Body of pancreas (tissue), 4 donors: ENCODE measurements around the gene STEAP1. TPM values are rescaled to one million over a fixed set of nuclear protein-coding genes. Genes with fewer than 3 reads are reported as not detected.

Experiments used
- ATAC-seq: fragments of 150-250 bp; one replicate; pipeline ENCODE4 v1.9.1; 2016
- DNase-seq, 4 donors: peaks; one replicate each; pipeline ENCODE4 v3.0.0-alpha.2; 2019
- H3K27ac ChIP-seq, 4 donors: fragments of 200-600 bp; sonication (generic); 1 replicate in 3 of 4; 2 replicates in 1 of 4; pipeline versions ENCODE4 v1.5.1 to v1.6.1; 2016 to 2019; ENCODE audit warnings: mild to moderate bottlenecking in 1 of 4, mixed read lengths in 1 of 4, moderate library complexity in 1 of 4
- H3K27me3 ChIP-seq, 2 donors: fragments of 200-600 bp; sonication (generic); one replicate each; pipeline ENCODE4 v1.6.0; 2016; ENCODE audit warnings: mild to moderate bottlenecking in 1 of 2
- H3K36me3 ChIP-seq, 2 donors: fragments of 200-600 bp; sonication (generic); replicated peaks in 1 of 2; 2 replicates each; pipeline ENCODE4 v1.5.1; 2016; ENCODE audit warnings: low read depth in 2 of 2; ENCODE audit not compliant: insufficient read depth in 1 of 2
- H3K4me1 ChIP-seq: fragments of 200-600 bp; sonication (generic); one replicate; pipeline ENCODE4 v1.6.0; 2016
- H3K4me3 ChIP-seq, 2 donors: fragments of 200-600 bp; sonication (generic); 1 replicate in 1 of 2; 2 replicates in 1 of 2; pipeline ENCODE4 v1.5.1; 2016 to 2019
- H3K9me3 ChIP-seq, 3 donors: fragments of 200-600 bp; sonication (generic); 1 replicate in 2 of 3; 2 replicates in 1 of 3; pipeline ENCODE4 v1.5.1; 2016
- POLR2A ChIP-seq, 3 donors: fragments of 450-650 bp; IDR thresholded peaks; one replicate each; pipeline ENCODE4 v1.6.1; 2016; ENCODE audit warnings: antibody characterized with exemption in 3 of 3, mild to moderate bottlenecking in 2 of 3
- WGBS, 2 donors: methylation state at CpG; one replicate each; pipeline ENCODE4 v1.1.5; 2017; 5-methylcytosine and 5-hydroxymethylcytosine counted together
- intact Hi-C: fragments of 100-400 bp; cut with DNase I; formaldehyde crosslinking; loops from one replicate; pipeline ENCODE4 v1.15.1; 2023
- total RNA-seq, 2 donors: library from RNA; depleted of rRNA; stranded (reverse); fragments of >200 nt; gene quantifications; one replicate each; pipeline ENCODE4 v1.1.0, GENCODE V29; 2016
- TF ChIP-seq, protein P1 (sequence below), 7 experiments: fragments of 450-650 bp in 4 of 7; fragments of 200-600 bp in 3 of 7; sonication (generic) in 3 of 7; IDR thresholded peaks; one replicate each; pipeline ENCODE4 v1.5.1; 2016 to 2019; ENCODE audit warnings: antibody characterized with exemption in 7 of 7

The STEAP1 gene
- total RNA-seq, 2 donors from 2014 or later, result 3.0 to 12.7 TPM

DNA sequence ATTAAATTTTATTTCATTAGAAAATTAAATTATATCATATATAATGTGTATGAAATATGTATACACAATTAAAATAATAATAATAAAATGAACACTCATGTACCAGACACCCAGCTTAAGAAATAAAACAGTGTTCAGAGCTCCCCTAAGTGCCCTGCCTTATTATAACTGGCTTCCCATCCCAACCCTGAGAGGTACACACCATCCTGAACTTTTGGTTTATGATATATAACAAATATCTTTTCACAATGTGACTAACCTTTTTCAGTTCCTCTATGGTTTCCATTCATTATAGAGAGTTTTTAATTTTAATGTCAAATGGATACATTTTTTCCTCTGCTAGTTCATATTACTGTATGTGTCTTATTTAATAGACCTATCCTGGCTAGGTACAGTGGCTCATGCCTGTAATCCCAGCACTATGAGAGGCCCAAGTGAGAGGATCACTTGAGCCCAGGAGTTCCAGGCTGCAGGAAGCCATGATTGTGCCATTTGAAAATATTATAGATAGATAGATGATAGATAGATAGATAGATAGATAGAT lies 33.3 kb downstream of the STEAP1 start:
- H3K4me1 ChIP-seq, result peaks cover 9% of the 10 kb centered on the region
- H3K4me3 ChIP-seq, result no peak overlapping the region
- DNase-seq (no peak), ATAC-seq (no peak)
- no peak for TF ChIP-seq POLR2A (IDR thresholded peaks at IDR 0.05)
- TF ChIP-seq, protein P1, sequence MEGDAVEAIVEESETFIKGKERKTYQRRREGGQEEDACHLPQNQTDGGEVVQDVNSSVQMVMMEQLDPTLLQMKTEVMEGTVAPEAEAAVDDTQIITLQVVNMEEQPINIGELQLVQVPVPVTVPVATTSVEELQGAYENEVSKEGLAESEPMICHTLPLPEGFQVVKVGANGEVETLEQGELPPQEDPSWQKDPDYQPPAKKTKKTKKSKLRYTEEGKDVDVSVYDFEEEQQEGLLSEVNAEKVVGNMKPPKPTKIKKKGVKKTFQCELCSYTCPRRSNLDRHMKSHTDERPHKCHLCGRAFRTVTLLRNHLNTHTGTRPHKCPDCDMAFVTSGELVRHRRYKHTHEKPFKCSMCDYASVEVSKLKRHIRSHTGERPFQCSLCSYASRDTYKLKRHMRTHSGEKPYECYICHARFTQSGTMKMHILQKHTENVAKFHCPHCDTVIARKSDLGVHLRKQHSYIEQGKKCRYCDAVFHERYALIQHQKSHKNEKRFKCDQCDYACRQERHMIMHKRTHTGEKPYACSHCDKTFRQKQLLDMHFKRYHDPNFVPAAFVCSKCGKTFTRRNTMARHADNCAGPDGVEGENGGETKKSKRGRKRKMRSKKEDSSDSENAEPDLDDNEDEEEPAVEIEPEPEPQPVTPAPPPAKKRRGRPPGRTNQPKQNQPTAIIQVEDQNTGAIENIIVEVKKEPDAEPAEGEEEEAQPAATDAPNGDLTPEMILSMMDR (IDR thresholded peaks at IDR 0.05), result no peak
- no peaks in the 10 kb centered on the region for H3K36me3 ChIP-seq
- no peaks in the 10 kb centered on the region for H3K27me3 ChIP-seq
- peak overlapping the region in 1 of 4 donors; percentile 66 for H3K27ac ChIP-seq
- intact Hi-C loops, result no loop called here
- H3K9me3 ChIP-seq, result no peaks in the 10 kb centered on the region

GRCh38 chr7:90188281-90188680 lies 34.0 kb downstream of the STEAP1 start:
- 7 to 8% methylated on average over 2 of the region's 2 CpGs for WGBS, 2 donors
- ATAC-seq (peak; percentile 97), DNase-seq (peak; percentile 29 to 64 (median 40))
- Histone ChIP-seq H3K27me3 (no peaks in the 10 kb centered on the region), H3K4me3 (no peak overlapping the region), H3K9me3 (no peaks in the 10 kb centered on the region), H3K27ac (peak overlapping the region in 2 of 4 donors; percentile 61 to 66), H3K4me1 (peaks cover 9% of the 10 kb centered on the region), H3K36me3 (no peaks in the 10 kb centered on the region)
- intact Hi-C loops, result no loop called here
- TF ChIP-seq POLR2A (IDR thresholded peaks at IDR 0.05), result no peak
- TF ChIP-seq, protein P1 (IDR thresholded peaks at IDR 0.05), result no peak

GRCh38 chr7:90190995-90191394 lies 36.7 kb downstream of the STEAP1 start:
- Histone ChIP-seq H3K4me3 (no peak overlapping the region), H3K27me3 (no peaks in the 10 kb centered on the region), H3K4me1 (peaks cover 9% of the 10 kb centered on the region), H3K27ac (no peak overlapping the region), H3K36me3 (no peaks in the 10 kb centered on the region), H3K9me3 (no peaks in the 10 kb centered on the region)
- intact Hi-C loops, result no loop called here
- DNase-seq (no peak), ATAC-seq (no peak)
- TF ChIP-seq, protein P1 (IDR thresholded peaks at IDR 0.05), result no peak
- TF ChIP-seq POLR2A (IDR thresholded peaks at IDR 0.05), result no peak

GRCh38 chr7:90191648-90192047 lies 37.4 kb downstream of the STEAP1 start:
- Histone ChIP-seq H3K9me3 (no peaks in the 10 kb centered on the region), H3K27me3 (no peaks in the 10 kb centered on the region), H3K4me3 (no peak overlapping the region), H3K36me3 (no peaks in the 10 kb centered on the region), H3K27ac (no peak overlapping the region), H3K4me1 (peaks cover 9% of the 10 kb centered on the region)
- no peak for ATAC-seq
- TF ChIP-seq, protein P1 (IDR thresholded peaks at IDR 0.05), result no peak
- TF ChIP-seq POLR2A (IDR thresholded peaks at IDR 0.05), result no peak
- 83 to 90% methylated on average over 1 of the region's 1 CpG for WGBS, 2 donors
- intact Hi-C loops, result no loop called here
- no peak for DNase-seq
